Loucy (cell line): Measurements from ENCODE around the gene MICU1.

Experiments
- H2AFZ ChIP-seq: fragments of 200-600 bp; sonication (generic); 2 replicates; pipeline ENCODE4 v1.6.0; 2016; ENCODE audit warnings: antibody characterized with exemption, mild to moderate bottlenecking, low read length, moderate library complexity
- H3F3A ChIP-seq: fragments of 200-600 bp; 2 replicates; pipeline ENCODE4 v1.6.0; 2016; ENCODE audit warnings: antibody characterized with exemption, low read depth, mild to moderate bottlenecking
- H3K27me3 ChIP-seq: fragments of 200-600 bp; sonication (generic); 2 replicates; pipeline ENCODE4 v1.6.1; 2014; ENCODE audit warnings: low read length, mild to moderate bottlenecking; ENCODE audit not compliant: insufficient read depth, poor library complexity, severe bottlenecking
- H3K36me3 ChIP-seq: fragments of 200-600 bp; sonication (generic); 2 replicates; pipeline ENCODE4 v1.6.1; 2016; ENCODE audit warnings: low read length; ENCODE audit not compliant: insufficient read depth
- H3K4me1 ChIP-seq: fragments of 200-600 bp; sonication (generic); 2 replicates; pipeline ENCODE4 v1.5.1; 2014; ENCODE audit warnings: low read length, mild to moderate bottlenecking; ENCODE audit not compliant: insufficient read depth, poor library complexity, severe bottlenecking
- H3K4me2 ChIP-seq: fragments of 200-600 bp; sonication (generic); 2 replicates; pipeline ENCODE4 v1.6.0; 2014; ENCODE audit warnings: antibody characterized with exemption, low read length, low read depth, mild to moderate bottlenecking; ENCODE audit not compliant: poor library complexity, severe bottlenecking
- H3K4me3 ChIP-seq: fragments of 200-600 bp; sonication (generic); 2 replicates; pipeline ENCODE4 v1.5.1; 2014; ENCODE audit warnings: low read length, mild to moderate bottlenecking, mixed read lengths; ENCODE audit not compliant: poor library complexity, severe bottlenecking
- H3K79me2 ChIP-seq: fragments of 200-600 bp; sonication (generic); 2 replicates; pipeline ENCODE4 v1.6.1; 2014; ENCODE audit warnings: low read length; ENCODE audit not compliant: insufficient read depth
- H3K9ac ChIP-seq: fragments of 200-600 bp; sonication (generic); 2 replicates; pipeline ENCODE4 v1.6.0; 2014; ENCODE audit warnings: mild to moderate bottlenecking, low read depth, low read length, moderate library complexity; ENCODE audit not compliant: poor library complexity, severe bottlenecking
- H3K9me2 ChIP-seq: fragments of 200-600 bp; sonication (generic); replicated peaks from 2 replicates; pipeline ENCODE4 v1.6.1; 2016; ENCODE audit warnings: low read depth, low read length, mixed read lengths
- H3K9me3 ChIP-seq: fragments of 200-600 bp; sonication (generic); 2 replicates; pipeline ENCODE4 v1.6.1; 2014; ENCODE audit warnings: mild to moderate bottlenecking, antibody characterized with exemption, low read length, low read depth; ENCODE audit not compliant: insufficient read depth
- H4K20me1 ChIP-seq: fragments of 200-600 bp; sonication (generic); 2 replicates; pipeline ENCODE4 v1.6.0; 2014; ENCODE audit warnings: antibody characterized with exemption, low read length, mild to moderate bottlenecking; ENCODE audit not compliant: insufficient read depth, poor library complexity, severe bottlenecking
- EZH2phosphoT487 ChIP-seq: fragments of 200-600 bp; IDR thresholded peaks from 2 replicates; pipeline ENCODE4 v1.6.1; 2018; ENCODE audit warnings: antibody characterized with exemption, mild to moderate bottlenecking, moderate library complexity, borderline replicate concordance
- TF ChIP-seq, protein P1 (sequence below): fragments of 200-600 bp; sonication (generic); conservative IDR thresholded peaks from 2 replicates; pipeline ENCODE4 v1.5.1; 2014; ENCODE audit warnings: mild to moderate bottlenecking, antibody characterized with exemption, low read length

The MICU1 gene

DNA sequence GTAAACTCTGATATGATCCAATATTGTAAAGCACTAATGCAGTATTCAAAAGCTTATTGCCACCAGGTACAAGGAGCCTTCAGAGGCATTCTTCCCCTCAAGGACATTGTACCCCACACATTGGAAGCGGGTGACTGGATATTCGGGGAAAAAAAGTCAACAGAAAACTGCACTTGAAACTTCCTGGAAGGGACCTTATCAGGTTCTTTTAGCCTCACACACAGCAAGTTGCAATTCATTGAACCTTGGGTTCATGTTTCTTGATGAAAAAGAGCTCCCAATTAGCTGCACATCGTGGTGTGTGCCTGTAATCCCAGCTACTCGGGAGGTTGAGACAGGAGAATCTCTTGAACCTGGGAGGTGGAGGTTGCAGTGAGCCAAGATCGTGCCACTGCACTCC lies 16.4 kb upstream of the MICU1 start:
- Histone ChIP-seq H3K9me2 (no peaks in the 10 kb centered on the region), H3K9ac (no peak overlapping the region), H3F3A (no peaks in the 10 kb centered on the region), H3K4me1 (no peaks in the 10 kb centered on the region), H3K9me3 (no peaks in the 10 kb centered on the region), H3K36me3 (no peaks in the 10 kb centered on the region), H3K4me3 (no peak overlapping the region), H3K4me2 (no peak overlapping the region), H2AFZ (no peak overlapping the region), H3K79me2 (no peaks in the 10 kb centered on the region), H3K27me3 (no peaks in the 10 kb centered on the region), H4K20me1 (no peaks in the 10 kb centered on the region)
- TF ChIP-seq, protein P1, sequence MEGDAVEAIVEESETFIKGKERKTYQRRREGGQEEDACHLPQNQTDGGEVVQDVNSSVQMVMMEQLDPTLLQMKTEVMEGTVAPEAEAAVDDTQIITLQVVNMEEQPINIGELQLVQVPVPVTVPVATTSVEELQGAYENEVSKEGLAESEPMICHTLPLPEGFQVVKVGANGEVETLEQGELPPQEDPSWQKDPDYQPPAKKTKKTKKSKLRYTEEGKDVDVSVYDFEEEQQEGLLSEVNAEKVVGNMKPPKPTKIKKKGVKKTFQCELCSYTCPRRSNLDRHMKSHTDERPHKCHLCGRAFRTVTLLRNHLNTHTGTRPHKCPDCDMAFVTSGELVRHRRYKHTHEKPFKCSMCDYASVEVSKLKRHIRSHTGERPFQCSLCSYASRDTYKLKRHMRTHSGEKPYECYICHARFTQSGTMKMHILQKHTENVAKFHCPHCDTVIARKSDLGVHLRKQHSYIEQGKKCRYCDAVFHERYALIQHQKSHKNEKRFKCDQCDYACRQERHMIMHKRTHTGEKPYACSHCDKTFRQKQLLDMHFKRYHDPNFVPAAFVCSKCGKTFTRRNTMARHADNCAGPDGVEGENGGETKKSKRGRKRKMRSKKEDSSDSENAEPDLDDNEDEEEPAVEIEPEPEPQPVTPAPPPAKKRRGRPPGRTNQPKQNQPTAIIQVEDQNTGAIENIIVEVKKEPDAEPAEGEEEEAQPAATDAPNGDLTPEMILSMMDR: no peak
- no peak for TF ChIP-seq EZH2phosphoT487

DNA sequence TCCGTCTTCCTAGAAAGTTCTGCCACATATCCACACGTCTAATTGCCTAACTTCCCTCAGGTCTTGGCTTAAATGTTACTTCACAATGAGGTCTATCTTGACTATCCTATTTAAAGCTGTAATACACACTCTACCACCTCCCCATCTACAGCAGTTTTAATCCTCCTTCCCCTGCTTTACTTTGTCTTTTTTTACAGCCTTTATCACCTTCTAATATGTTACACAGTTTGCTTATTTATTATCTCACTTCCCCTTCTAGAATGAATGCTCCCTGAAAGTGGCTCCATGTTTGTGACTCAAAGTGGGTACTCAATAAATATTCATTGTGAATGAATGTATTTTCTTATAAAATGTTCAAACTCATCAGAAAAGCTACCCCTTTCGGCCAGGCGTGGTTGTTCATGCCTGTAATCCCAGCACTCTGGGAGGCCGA lies 13.6 kb upstream of the MICU1 start:
- H3K4me2 ChIP-seq: no peak overlapping the region
- TF ChIP-seq, protein P1: no peak
- TF ChIP-seq EZH2phosphoT487: no peak
- no peak overlapping the region for H3K4me3 ChIP-seq
- no peaks in the 10 kb centered on the region for H4K20me1 ChIP-seq
- no peaks in the 10 kb centered on the region for H3K9me3 ChIP-seq
- no peaks in the 10 kb centered on the region for H3K79me2 ChIP-seq
- H2AFZ ChIP-seq: peak overlapping the region; percentile 48; the same call in 1 of the 2 replicates
- no peaks in the 10 kb centered on the region for H3K9me2 ChIP-seq
- no peaks in the 10 kb centered on the region for H3K4me1 ChIP-seq
- H3K9ac ChIP-seq: no peak overlapping the region
- no peaks in the 10 kb centered on the region for H3F3A ChIP-seq
- H3K36me3 ChIP-seq: no peaks in the 10 kb centered on the region
- no peaks in the 10 kb centered on the region for H3K27me3 ChIP-seq

DNA sequence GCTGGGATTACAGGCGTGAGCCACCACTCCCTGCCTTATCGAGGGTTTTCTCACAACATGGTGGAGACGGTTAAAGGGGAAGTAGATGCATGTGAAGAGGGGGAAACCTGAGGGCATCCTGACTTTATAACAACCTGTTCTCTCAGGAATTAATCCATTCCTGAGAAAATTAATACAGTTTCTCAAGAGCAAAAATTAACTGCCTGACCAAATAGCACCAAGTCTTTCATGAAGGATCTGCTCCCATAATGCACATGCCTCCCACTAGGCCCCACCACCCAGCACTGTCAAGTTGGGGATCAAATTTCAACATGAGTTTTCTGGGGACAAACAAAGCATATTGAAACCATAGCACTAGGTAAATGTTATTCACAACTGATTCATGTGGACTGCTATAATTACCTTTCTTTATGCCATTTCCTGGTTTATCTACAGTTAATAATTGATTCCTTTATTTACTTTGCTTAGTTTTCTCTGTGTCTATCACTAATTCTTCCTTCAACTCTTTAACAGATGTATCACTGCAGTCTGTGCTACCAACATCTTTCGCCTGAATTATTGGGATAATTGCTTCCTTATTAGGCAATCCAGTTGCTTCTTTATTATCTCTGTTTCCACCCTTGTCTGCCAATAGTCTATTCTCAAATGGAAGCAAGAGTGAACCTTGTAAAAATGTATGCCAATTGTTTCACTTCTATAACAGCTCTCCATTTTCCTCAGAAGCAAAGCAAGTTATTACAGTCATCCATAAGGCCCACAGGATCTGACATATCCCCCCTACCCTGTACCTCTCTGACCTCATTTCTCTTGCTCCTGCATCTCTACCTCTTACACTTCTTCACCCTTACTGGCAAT lies 12.9 kb upstream of the MICU1 start:
- Histone ChIP-seq H3K9me3 (no peaks in the 10 kb centered on the region), H3K9me2 (no peaks in the 10 kb centered on the region), H3K4me2 (no peak overlapping the region), H3F3A (no peaks in the 10 kb centered on the region), H3K36me3 (no peaks in the 10 kb centered on the region), H3K9ac (no peak overlapping the region), H4K20me1 (no peaks in the 10 kb centered on the region), H2AFZ (peak overlapping the region; percentile 48), H3K4me3 (no peak overlapping the region), H3K79me2 (no peaks in the 10 kb centered on the region), H3K4me1 (no peaks in the 10 kb centered on the region), H3K27me3 (no peaks in the 10 kb centered on the region)
- TF ChIP-seq, protein P1: no peak
- no peak for TF ChIP-seq EZH2phosphoT487
